OCI-LY1 (cell line): ENCODE measurements around the gene FBP2.
"Not testable (repeated sequence)": the region's sequence is repeated elsewhere in the genome, so short reads cannot be mapped to it uniquely, and the experiment has no call there.

Experiments
- H2AFZ ChIP-seq: fragments of 200-600 bp; sonication (generic), shearing (Covaris generic); 2 replicates; pipeline ENCODE4 v1.6.0; 2014; ENCODE audit warnings: antibody characterized with exemption, mild to moderate bottlenecking, low read length
- H3F3A ChIP-seq: fragments of 200-600 bp; sonication (generic), shearing (Covaris generic); 2 replicates; pipeline ENCODE4 v1.6.0; 2014; ENCODE audit warnings: mild to moderate bottlenecking, antibody characterized with exemption, low read length, moderate library complexity; ENCODE audit not compliant: insufficient read depth
- H3K27ac ChIP-seq: fragments of 200-600 bp; sonication (generic); 2 replicates; pipeline ENCODE4 v1.5.1; 2014; ENCODE audit warnings: low read length, mixed run types, mild to moderate bottlenecking, low read depth; ENCODE audit not compliant: poor library complexity, severe bottlenecking
- H3K27me3 ChIP-seq: fragments of 200-600 bp; sonication (generic); 2 replicates; pipeline ENCODE4 v1.6.0; 2014; ENCODE audit warnings: antibody characterized with exemption, mild to moderate bottlenecking, low read length, moderate library complexity; ENCODE audit not compliant: insufficient read depth
- H3K36me3 ChIP-seq: fragments of 200-600 bp; sonication (generic); 2 replicates; pipeline ENCODE4 v1.6.1; 2014; ENCODE audit warnings: mild to moderate bottlenecking, antibody characterized with exemption, low read length, moderate library complexity, mixed read lengths; ENCODE audit not compliant: insufficient read depth
- H3K4me1 ChIP-seq: fragments of 200-600 bp; sonication (generic); 2 replicates; pipeline ENCODE4 v1.5.1; 2014; ENCODE audit warnings: mild to moderate bottlenecking, low read length, moderate library complexity; ENCODE audit not compliant: insufficient read depth, severe bottlenecking
- H3K4me2 ChIP-seq: fragments of 200-600 bp; sonication (generic), shearing (Covaris generic); 2 replicates; pipeline ENCODE4 v1.6.1; 2014; ENCODE audit warnings: low read length
- H3K4me3 ChIP-seq: fragments of 200-600 bp; sonication (generic); 2 replicates; pipeline ENCODE4 v1.5.1; 2014; ENCODE audit warnings: low read length, low read depth, mild to moderate bottlenecking, mixed read lengths; ENCODE audit not compliant: poor library complexity, severe bottlenecking
- H3K79me2 ChIP-seq: fragments of 200-600 bp; shearing (Covaris generic); 2 replicates; pipeline ENCODE4 v1.6.1; 2016; ENCODE audit warnings: mixed run types, low read length, mixed read lengths; ENCODE audit not compliant: insufficient read depth
- H3K9ac ChIP-seq: fragments of 200-600 bp; sonication (generic), shearing (Covaris generic); 2 replicates; pipeline ENCODE4 v1.6.1; 2014; ENCODE audit warnings: mild to moderate bottlenecking, low read length, mixed read lengths
- H3K9me2 ChIP-seq: fragments of 200-600 bp; sonication (generic), shearing (Covaris generic); 2 replicates; pipeline ENCODE4 v1.6.1; 2014; ENCODE audit warnings: low read depth, mild to moderate bottlenecking, low read length, mixed read lengths
- H3K9me3 ChIP-seq: fragments of 200-600 bp; shearing (Covaris generic); 2 replicates; pipeline ENCODE4 v1.6.1; 2014; ENCODE audit warnings: low read length, mixed read lengths
- H4K20me1 ChIP-seq: fragments of 200-600 bp; sonication (generic), shearing (Covaris generic); 2 replicates; pipeline ENCODE4 v1.6.0; 2016; ENCODE audit warnings: mild to moderate bottlenecking, low read length; ENCODE audit not compliant: insufficient read depth
- CTCF ChIP-seq: fragments of 200-600 bp; sonication (generic), shearing (Covaris generic); IDR thresholded peaks from 2 replicates; pipeline ENCODE4 v1.5.1; 2017; ENCODE audit warnings: mild to moderate bottlenecking, antibody characterized with exemption, low read length, moderate library complexity, mixed read lengths
- EZH2 ChIP-seq: fragments of 200-600 bp; sonication (generic), shearing (Covaris generic); IDR thresholded peaks from 2 replicates; pipeline ENCODE4 v1.8.0; 2017; ENCODE audit warnings: borderline replicate concordance, mixed run types, mild to moderate bottlenecking, antibody characterized with exemption, low read length, moderate library complexity, mixed read lengths

FBP2 gene

GRCh38 chr9:94554078-94554438 lies 39.6 kb downstream of the FBP2 start:
- peak overlapping the region; percentile 35; the same call in 1 of the 2 replicates for H3K4me2 ChIP-seq
- H3K79me2 ChIP-seq: no peaks in the 10 kb centered on the region
- TF ChIP-seq EZH2 (no peak), CTCF (no peak)
- H3K36me3 ChIP-seq: no peaks in the 10 kb centered on the region
- no peaks in the 10 kb centered on the region for H3K9me2 ChIP-seq
- no peaks in the 10 kb centered on the region for H4K20me1 ChIP-seq
- H3K4me1 ChIP-seq: peaks cover 6% of the 10 kb centered on the region
- H3K27me3 ChIP-seq: no peaks in the 10 kb centered on the region
- H3K27ac ChIP-seq: no peak overlapping the region
- H3K4me3 ChIP-seq: no peak overlapping the region
- peaks cover 5% of the 10 kb centered on the region; the same call in 1 of the 2 replicates for H3K9me3 ChIP-seq
- H3K9ac ChIP-seq: no peak overlapping the region
- no peaks in the 10 kb centered on the region for H3F3A ChIP-seq
- H2AFZ ChIP-seq: no peak overlapping the region

GRCh38 chr9:94553029-94553938 lies 40.3 kb downstream of the FBP2 start:
- no peak overlapping the region for H3K4me2 ChIP-seq
- no peaks in the 10 kb centered on the region for H3K27me3 ChIP-seq
- no peak overlapping the region for H2AFZ ChIP-seq
- TF ChIP-seq EZH2: no peak
- no peak for TF ChIP-seq CTCF
- no peaks in the 10 kb centered on the region for H3K79me2 ChIP-seq
- no peaks in the 10 kb centered on the region for H3K9me2 ChIP-seq
- H4K20me1 ChIP-seq: no peaks in the 10 kb centered on the region
- peaks cover 5% of the 10 kb centered on the region; the same call in 1 of the 2 replicates for H3K9me3 ChIP-seq
- H3K9ac ChIP-seq: no peak overlapping the region
- no peaks in the 10 kb centered on the region for H3K36me3 ChIP-seq
- no peak overlapping the region for H3K27ac ChIP-seq
- peaks cover 6% of the 10 kb centered on the region for H3K4me1 ChIP-seq
- H3F3A ChIP-seq: no peaks in the 10 kb centered on the region
- H3K4me3 ChIP-seq: no peak overlapping the region

- no peaks in the 10 kb centered on the region for H3K36me3 ChIP-seq
- H3K9me2 ChIP-seq: no peaks in the 10 kb centered on the region
- no peak overlapping the region for H3K4me3 ChIP-seq
- no peaks in the 10 kb centered on the region for H3K4me1 ChIP-seq
- H3F3A ChIP-seq: no peaks in the 10 kb centered on the region
- H3K9ac ChIP-seq: no peak overlapping the region
- H2AFZ ChIP-seq: no peak overlapping the region
- H3K79me2 ChIP-seq: no peaks in the 10 kb centered on the region
- peaks cover 4% of the 10 kb centered on the region; the same call in 1 of the 2 replicates for H3K9me3 ChIP-seq
- no peak overlapping the region for H3K27ac ChIP-seq
- TF ChIP-seq CTCF (no peak), EZH2 (no peak)
- no peaks in the 10 kb centered on the region for H4K20me1 ChIP-seq
- no peak overlapping the region for H3K4me2 ChIP-seq
- H3K27me3 ChIP-seq: no peaks in the 10 kb centered on the region
Observed at GRCh38 chr9:94545940-94546339, 47.7 kb downstream of the FBP2 start.

- H3K27me3 ChIP-seq, H3F3A ChIP-seq, H3K4me1 ChIP-seq, H3K4me3 ChIP-seq, H2AFZ ChIP-seq, H4K20me1 ChIP-seq, H3K9ac ChIP-seq, H3K79me2 ChIP-seq, H3K9me3 ChIP-seq, H3K36me3 ChIP-seq, H3K4me2 ChIP-seq, H3K27ac ChIP-seq, H3K9me2 ChIP-seq: not testable (repeated sequence)
Observed at GRCh38 chr9:94544335-94544734, 49.3 kb downstream of the FBP2 start.
